Panc1 (cell line): ENCODE results near the gene OLFM3. TPM values are rescaled to one million over a fixed set of nuclear protein-coding genes. Genes with fewer than 3 reads are reported as not detected.

Source experiments
- ATAC-seq: fragments of 200-7000 bp; cut with Tn5 transposase; 2 replicates; pipeline ENCODE4 v1.9.1; 2020; ENCODE audit warnings: mild to moderate bottlenecking, moderate library complexity
- BruUV-seq: library from RNA; stranded (reverse); fragments of 400-500 nt; replicated peaks from 2 replicates; lab custom pipeline; 2021; lab: Mats Ljungman, UMichigan
- CTCF ChIA-PET: fragments of 300-600 bp; sonication (Branson Sonifier 250); formaldehyde crosslinking; loops from one replicate; lab custom pipeline; 2022; ENCODE audit warnings: antibody characterized with exemption; lab: Charles Lee
- POLR2A ChIA-PET: fragments of 300-600 bp; sonication (Branson Sonifier 250); formaldehyde crosslinking; loops from one replicate; lab custom pipeline; 2022; ENCODE audit warnings: antibody characterized with exemption; lab: Charles Lee
- DNase-seq: peaks from one replicate; pipeline ENCODE4 v3.0.0-alpha.2; 2010; ENCODE audit warnings: low read depth, low spot score
- H3K27ac ChIP-seq: 2 replicates; pipeline ENCODE4 v1.5.1; 2011; ENCODE audit warnings: mild to moderate bottlenecking, low read length, inconsistent platforms
- H3K27me3 ChIP-seq: fragments of 200-500 bp; sonication (Bioruptor generic); 2 replicates; pipeline ENCODE4 v1.6.0; 2014; ENCODE audit warnings: low read length, inconsistent platforms; ENCODE audit not compliant: control insufficient read depth, insufficient read depth
- H3K36me3 ChIP-seq: fragments of 200-500 bp; sonication (Bioruptor generic); 2 replicates; pipeline ENCODE4 v1.5.1; 2014; ENCODE audit warnings: inconsistent platforms, mild to moderate bottlenecking, low read length, moderate library complexity; ENCODE audit not compliant: control insufficient read depth, insufficient read depth
- H3K4me1 ChIP-seq: 2 replicates; pipeline ENCODE4 v1.5.1; 2011; ENCODE audit warnings: inconsistent platforms, mild to moderate bottlenecking, low read length, moderate library complexity; ENCODE audit not compliant: control insufficient read depth, insufficient read depth
- H3K4me3 ChIP-seq, 2 experiments: 2 replicates each; pipeline ENCODE4 v1.5.1; 2011 to 2012; ENCODE audit warnings: low read depth in 2 of 2, low read length in 2 of 2, mild to moderate bottlenecking in 2 of 2, inconsistent platforms in 1 of 2, moderate library complexity in 1 of 2
- H3K9me3 ChIP-seq: fragments of 200-500 bp; sonication (Bioruptor generic); 2 replicates; pipeline ENCODE4 v1.5.1; 2014; ENCODE audit warnings: low read depth, mild to moderate bottlenecking, inconsistent platforms, low read length, moderate library complexity; ENCODE audit not compliant: control insufficient read depth, insufficient read depth
- CTCF ChIP-seq: fragments of 450-650 bp; IDR thresholded peaks from 2 replicates; pipeline ENCODE4 v1.5.1; 2017; ENCODE audit warnings: mild to moderate bottlenecking
- POLR2AphosphoS5 ChIP-seq: IDR thresholded peaks from 2 replicates; pipeline ENCODE4 v1.6.1; 2012; ENCODE audit warnings: mild to moderate bottlenecking, low read depth, low read length, moderate library complexity
- REST ChIP-seq, 2 experiments: IDR thresholded peaks; 2 replicates each; pipeline ENCODE4 v1.6.1; 2011 to 2012; ENCODE audit warnings: low read depth in 2 of 2, control low read depth in 1 of 2, low read length in 1 of 2, mild to moderate bottlenecking in 1 of 2, moderate library complexity in 1 of 2; ENCODE audit not compliant: insufficient read depth in 1 of 2
- SIN3A ChIP-seq: IDR thresholded peaks from 2 replicates; pipeline ENCODE4 v1.6.1; 2012; ENCODE audit warnings: low read depth, mild to moderate bottlenecking, low read length, moderate library complexity, borderline replicate concordance; ENCODE audit not compliant: insufficient read depth
- TCF7L2 ChIP-seq: IDR thresholded peaks from 2 replicates; pipeline ENCODE4 v1.6.1; 2011; ENCODE audit warnings: mild to moderate bottlenecking, low read depth, low read length, inconsistent platforms
- in situ Hi-C: cut with HindIII; loops from 2 replicates; pipeline ENCODE4 v1.10.0; 2016; ENCODE audit warnings: low sequenced_read_pairs, low pct_unique_long_range_greater_than_20kb
- intact Hi-C: fragments of 100-400 bp; cut with micrococcal nuclease; formaldehyde crosslinking; loops from one replicate; pipeline ENCODE4 v1.10.0; 2022; ENCODE audit not compliant: unreplicated experiment
- total RNA-seq: library from RNA; stranded (reverse); gene quantifications from one replicate; pipeline ENCODE4 v1.2.1, GENCODE V29; 2021; ENCODE audit not compliant: unreplicated experiment

The OLFM3 gene
- total RNA-seq, 1 experiment from 2014 or later = not detected

- in situ Hi-C loops = no loop called here
- Histone ChIP-seq H3K4me3 (no peak overlapping the region), H3K4me1 (no peaks in the 10 kb centered on the region), H3K9me3 (no peaks in the 10 kb centered on the region), H3K27me3 (no peaks in the 10 kb centered on the region), H3K36me3 (no peaks in the 10 kb centered on the region), H3K27ac (no peak overlapping the region)
- BruUV-seq = no TSS peak
- DNase-seq (no peak), ATAC-seq (no peak)
- ChIA-PET POLR2A (no interaction called here), CTCF (no interaction called here)
- TF ChIP-seq CTCF (no peak), SIN3A (no peak), POLR2AphosphoS5 (no peak), REST (IDR thresholded peaks at IDR 0.05; ENCODE audit: insufficient read depth in 1 of 2, low read depth in 2 of 2, low read length in 1 of 2) (no peak), TCF7L2 (no peak)
- intact Hi-C loops = no loop called here
Observed at GRCh38 chr1:101938681-101939080, 58.0 kb downstream of the OLFM3 start.

- TF ChIP-seq TCF7L2 (no peak), SIN3A (no peak), REST (IDR thresholded peaks at IDR 0.05; ENCODE audit: insufficient read depth in 1 of 2, low read depth in 2 of 2, low read length in 1 of 2) (no peak), POLR2AphosphoS5 (no peak), CTCF (no peak)
- H3K4me1 ChIP-seq = no peaks in the 10 kb centered on the region
- no peaks in the 10 kb centered on the region for H3K9me3 ChIP-seq
- H3K27me3 ChIP-seq = no peaks in the 10 kb centered on the region
- no peak for DNase-seq
- H3K27ac ChIP-seq = no peak overlapping the region
- H3K4me3 ChIP-seq = no peak overlapping the region
- CTCF ChIA-PET = no interaction called here
- no TSS peak for BruUV-seq
- POLR2A ChIA-PET = no interaction called here
- H3K36me3 ChIP-seq = no peaks in the 10 kb centered on the region
- no peak for ATAC-seq
- in situ Hi-C loops (no loop called here), intact Hi-C loops (no loop called here)
Observed at GRCh38 chr1:101929343-101929742, 67.4 kb downstream of the OLFM3 start.
